Brain microvascular endothelial cell (primary cell): Measurements from ENCODE around the gene PRSS38.

Source experiments
- DNase-seq: peaks from one replicate; pipeline ENCODE4 v3.0.0-alpha.2; 2020
- H3K27ac ChIP-seq: fragments of 250-450 bp; sonication (Bioruptor Pico); 2 replicates; pipeline ENCODE4 v1.5.1; 2020; ENCODE audit warnings: mild to moderate bottlenecking, moderate library complexity
- H3K27me3 ChIP-seq: fragments of 250-450 bp; sonication (Bioruptor Pico); replicated peaks from 2 replicates; pipeline ENCODE4 v1.5.1; 2020; ENCODE audit warnings: mild to moderate bottlenecking
- H3K36me3 ChIP-seq: fragments of 250-450 bp; sonication (Bioruptor Pico); replicated peaks from 2 replicates; pipeline ENCODE4 v1.5.1; 2020; ENCODE audit warnings: mild to moderate bottlenecking
- H3K4me3 ChIP-seq: 2 replicates; pipeline ENCODE4 v1.5.1; 2011; ENCODE audit warnings: low read depth, mild to moderate bottlenecking, control low read depth, low read length, moderate library complexity
- in situ Hi-C: cut with HindIII; loops from 2 replicates; pipeline ENCODE4 v1.10.0; 2017; ENCODE audit warnings: low sequenced_read_pairs, low pct_ligation_motif_present
- TF ChIP-seq, protein P1 (sequence below): IDR thresholded peaks from 2 replicates; pipeline ENCODE4 v1.5.1; 2011; ENCODE audit warnings: low read depth, mild to moderate bottlenecking, moderate library complexity, low read length, control low read depth, inconsistent platforms; ENCODE audit errors: missing control alignments

Gene PRSS38

DNA sequence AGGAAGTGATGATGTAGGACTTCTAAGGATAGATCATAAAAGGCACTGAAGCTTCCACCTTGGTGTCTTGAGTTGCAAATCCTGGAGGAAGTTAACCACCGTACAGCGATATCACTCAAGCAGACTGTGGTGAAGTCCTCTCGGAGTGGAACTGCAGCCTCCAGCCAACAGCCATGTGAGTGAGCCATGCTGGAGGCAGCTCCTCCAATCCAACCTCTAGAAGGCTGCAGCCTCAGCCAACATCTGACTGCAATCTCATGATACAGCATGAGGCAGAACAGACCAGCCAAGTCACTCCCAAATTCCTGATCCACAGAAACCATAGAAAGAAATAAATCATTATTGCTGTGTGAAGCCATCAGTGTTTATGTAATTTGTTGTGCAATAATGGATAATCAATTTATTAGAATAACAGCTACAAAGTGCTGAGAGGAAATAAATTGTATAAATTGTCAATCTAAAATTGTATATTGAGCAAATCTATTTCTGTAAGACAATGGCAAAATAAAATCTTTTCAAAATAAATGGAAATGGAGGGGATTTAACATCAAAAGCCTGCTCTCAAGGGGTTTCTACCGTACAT, 65.0 kb downstream of the PRSS38 start:
- DNase-seq: no peak
- no peaks in the 10 kb centered on the region for H3K36me3 ChIP-seq
- H3K4me3 ChIP-seq: no peak overlapping the region
- TF ChIP-seq, protein P1, sequence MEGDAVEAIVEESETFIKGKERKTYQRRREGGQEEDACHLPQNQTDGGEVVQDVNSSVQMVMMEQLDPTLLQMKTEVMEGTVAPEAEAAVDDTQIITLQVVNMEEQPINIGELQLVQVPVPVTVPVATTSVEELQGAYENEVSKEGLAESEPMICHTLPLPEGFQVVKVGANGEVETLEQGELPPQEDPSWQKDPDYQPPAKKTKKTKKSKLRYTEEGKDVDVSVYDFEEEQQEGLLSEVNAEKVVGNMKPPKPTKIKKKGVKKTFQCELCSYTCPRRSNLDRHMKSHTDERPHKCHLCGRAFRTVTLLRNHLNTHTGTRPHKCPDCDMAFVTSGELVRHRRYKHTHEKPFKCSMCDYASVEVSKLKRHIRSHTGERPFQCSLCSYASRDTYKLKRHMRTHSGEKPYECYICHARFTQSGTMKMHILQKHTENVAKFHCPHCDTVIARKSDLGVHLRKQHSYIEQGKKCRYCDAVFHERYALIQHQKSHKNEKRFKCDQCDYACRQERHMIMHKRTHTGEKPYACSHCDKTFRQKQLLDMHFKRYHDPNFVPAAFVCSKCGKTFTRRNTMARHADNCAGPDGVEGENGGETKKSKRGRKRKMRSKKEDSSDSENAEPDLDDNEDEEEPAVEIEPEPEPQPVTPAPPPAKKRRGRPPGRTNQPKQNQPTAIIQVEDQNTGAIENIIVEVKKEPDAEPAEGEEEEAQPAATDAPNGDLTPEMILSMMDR: no peak
- in situ Hi-C loops: no loop called here
- H3K27ac ChIP-seq: no peak overlapping the region
- no peaks in the 10 kb centered on the region for H3K27me3 ChIP-seq

DNA sequence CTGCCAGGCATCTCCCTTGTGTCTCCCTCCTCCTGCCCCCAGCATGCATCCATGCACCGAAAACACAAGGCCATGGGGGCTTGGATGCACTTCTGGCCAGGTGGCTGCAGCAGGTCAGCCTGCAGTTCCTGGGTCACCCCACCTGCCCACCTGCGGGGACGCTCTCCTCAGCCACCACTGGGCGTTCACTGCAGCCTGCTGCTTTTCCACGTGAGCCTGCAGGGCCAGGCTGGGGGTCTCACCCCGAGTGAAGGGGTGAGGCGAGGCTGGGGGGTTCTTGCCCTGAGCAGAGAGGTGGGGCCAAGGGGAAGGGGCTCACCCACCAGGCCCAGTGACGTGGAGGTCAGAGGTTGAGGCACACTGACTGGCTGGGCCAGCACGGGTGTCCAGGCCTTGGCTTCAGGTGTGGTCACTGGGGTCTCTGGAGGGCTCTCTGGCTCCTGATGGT, 67.6 kb downstream of the PRSS38 start:
- TF ChIP-seq, protein P1: no peak
- Histone ChIP-seq H3K36me3 (no peaks in the 10 kb centered on the region), H3K27ac (no peak overlapping the region), H3K4me3 (no peak overlapping the region), H3K27me3 (no peaks in the 10 kb centered on the region)
- DNase-seq: no peak
- in situ Hi-C loops: no loop called here

DNA sequence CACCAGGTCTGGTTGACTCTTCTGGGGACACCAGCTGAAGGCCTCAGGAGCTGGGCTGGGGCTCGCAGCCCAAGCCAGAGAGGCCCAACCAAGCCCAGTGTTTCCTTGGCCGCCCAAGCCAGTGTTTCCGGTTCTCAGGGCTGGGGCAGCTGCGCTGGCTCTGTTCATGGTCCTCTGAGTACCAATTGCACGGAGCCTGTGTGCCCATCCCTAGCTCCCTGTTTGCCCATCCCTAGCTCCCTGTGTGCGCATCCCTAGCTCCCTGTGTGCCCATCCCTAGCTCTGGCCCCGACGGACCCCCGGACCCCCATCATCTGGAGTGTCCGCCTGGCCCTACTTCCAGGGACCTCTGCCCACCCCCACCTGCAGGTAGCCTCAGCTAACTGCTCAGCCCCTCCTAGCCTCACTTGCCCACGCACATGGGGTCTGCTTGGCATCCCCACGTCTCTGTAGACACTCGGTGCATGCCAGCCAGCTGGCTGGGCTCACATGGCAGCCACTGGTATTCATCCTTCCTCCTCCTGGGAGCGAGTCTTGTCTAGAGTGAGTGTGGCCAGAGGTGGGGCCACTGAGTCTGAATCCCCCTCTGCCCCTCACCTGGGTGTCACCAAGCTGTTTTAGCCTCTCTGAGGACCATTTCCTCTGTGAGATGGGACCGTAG, 68.3 kb downstream of the PRSS38 start:
- Histone ChIP-seq H3K27me3 (no peaks in the 10 kb centered on the region), H3K27ac (no peak overlapping the region), H3K4me3 (no peak overlapping the region), H3K36me3 (no peaks in the 10 kb centered on the region)
- in situ Hi-C loops: no loop called here
- TF ChIP-seq, protein P1: no peak
- DNase-seq: no peak

DNA sequence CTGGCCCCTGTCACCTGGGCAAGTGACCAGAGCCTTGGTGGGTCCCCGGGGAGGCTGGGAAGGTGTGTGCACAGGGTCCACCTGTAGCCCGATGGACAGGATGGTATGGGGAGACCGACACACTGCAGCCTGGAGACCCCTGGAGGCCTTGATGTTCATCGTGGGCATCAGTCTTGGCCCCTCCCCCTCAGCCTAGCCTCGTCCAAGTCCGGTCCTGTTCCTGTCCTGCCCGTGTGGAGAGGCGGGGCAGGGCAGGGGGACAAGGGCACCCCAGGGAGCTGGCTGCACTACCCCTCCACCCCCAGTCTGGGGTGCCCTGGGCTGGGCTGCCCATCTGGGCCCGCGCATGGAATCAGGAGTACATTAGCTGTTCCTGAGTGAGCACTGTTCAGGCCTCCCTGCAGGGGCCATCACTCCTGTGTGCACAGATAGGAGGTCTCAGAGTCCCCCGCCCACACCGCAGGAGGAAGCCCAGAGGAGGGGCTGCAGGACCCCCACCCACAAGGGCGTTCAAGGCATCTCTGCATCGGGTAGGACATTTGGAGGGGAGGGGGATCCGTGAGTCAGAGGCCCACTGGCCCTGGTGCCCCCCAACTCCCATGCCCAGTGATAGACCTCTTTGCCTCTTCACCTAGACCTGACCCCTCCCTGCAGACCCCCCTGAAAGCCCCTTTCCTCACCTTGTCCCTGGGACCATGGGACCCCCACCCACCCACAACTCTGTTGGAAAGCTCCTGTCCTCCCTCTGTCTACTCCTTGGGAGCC, 69.1 kb downstream of the PRSS38 start:
- no peak for DNase-seq
- Histone ChIP-seq H3K4me3 (no peak overlapping the region), H3K27ac (no peak overlapping the region), H3K36me3 (no peaks in the 10 kb centered on the region), H3K27me3 (no peaks in the 10 kb centered on the region)
- in situ Hi-C loops: no loop called here
- TF ChIP-seq, protein P1: no peak

DNA sequence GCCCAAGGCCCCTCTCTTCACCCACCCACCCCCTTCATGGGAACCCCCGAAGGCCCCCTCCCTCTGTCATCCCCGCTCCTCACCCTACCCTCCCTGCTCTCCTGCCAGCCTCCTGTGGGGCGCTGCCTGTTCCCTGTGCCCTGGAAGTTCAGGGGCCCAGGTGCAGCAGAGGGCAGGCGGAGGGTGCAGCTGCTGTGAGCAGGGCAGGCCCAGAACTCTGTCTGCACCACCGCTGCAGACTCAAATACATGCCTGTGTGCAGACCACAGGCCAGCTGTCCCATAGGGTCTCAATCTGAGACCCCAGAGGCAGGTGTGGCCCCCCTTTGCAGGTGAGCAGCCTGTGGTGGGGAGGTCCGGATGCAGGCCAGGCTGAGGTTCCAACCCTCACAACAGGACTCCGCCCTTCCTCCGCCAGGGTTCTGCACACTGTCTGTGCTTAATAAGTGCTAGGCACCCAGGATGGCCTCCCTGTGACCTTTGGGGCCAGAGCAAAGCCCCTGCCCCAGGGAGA, 69.7 kb downstream of the PRSS38 start:
- Histone ChIP-seq H3K27me3 (no peaks in the 10 kb centered on the region), H3K36me3 (no peaks in the 10 kb centered on the region), H3K4me3 (no peak overlapping the region), H3K27ac (no peak overlapping the region)
- TF ChIP-seq, protein P1: no peak
- DNase-seq: no peak
- in situ Hi-C loops: no loop called here
